ENCODE measurements around the gene INSRR.

DNA sequence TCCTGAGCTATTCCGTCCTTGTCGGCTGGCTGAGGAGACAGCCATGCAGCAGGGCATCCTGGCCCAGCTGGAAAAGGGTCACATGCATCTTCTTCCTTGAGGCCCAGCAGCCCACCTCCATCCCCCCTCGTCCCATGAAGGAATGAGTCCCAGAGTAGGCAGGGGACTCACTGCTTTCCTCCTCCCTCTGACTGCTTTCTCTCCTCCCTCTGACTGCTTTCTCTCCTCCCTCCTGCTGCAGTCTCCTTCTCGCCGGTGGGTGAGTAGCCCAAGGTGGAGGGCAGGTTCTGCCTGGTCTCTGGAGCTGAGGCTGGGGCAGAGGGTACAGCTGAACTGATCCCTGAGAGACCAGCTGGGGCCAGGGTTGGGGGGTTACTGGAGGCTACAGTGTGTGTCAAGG, 15.2 kb upstream of the INSRR start:
- TF ChIP-seq, protein P1, sequence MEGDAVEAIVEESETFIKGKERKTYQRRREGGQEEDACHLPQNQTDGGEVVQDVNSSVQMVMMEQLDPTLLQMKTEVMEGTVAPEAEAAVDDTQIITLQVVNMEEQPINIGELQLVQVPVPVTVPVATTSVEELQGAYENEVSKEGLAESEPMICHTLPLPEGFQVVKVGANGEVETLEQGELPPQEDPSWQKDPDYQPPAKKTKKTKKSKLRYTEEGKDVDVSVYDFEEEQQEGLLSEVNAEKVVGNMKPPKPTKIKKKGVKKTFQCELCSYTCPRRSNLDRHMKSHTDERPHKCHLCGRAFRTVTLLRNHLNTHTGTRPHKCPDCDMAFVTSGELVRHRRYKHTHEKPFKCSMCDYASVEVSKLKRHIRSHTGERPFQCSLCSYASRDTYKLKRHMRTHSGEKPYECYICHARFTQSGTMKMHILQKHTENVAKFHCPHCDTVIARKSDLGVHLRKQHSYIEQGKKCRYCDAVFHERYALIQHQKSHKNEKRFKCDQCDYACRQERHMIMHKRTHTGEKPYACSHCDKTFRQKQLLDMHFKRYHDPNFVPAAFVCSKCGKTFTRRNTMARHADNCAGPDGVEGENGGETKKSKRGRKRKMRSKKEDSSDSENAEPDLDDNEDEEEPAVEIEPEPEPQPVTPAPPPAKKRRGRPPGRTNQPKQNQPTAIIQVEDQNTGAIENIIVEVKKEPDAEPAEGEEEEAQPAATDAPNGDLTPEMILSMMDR (conservative IDR thresholded peaks at IDR 0.05): no peak
- no peak for TF ChIP-seq EZH2 (IDR thresholded peaks at IDR 0.05; ENCODE audit: low read depth)

Data from PC-9 (cell line).